GM12801 (cell line): ENCODE measurements around the gene MMAB.

ENCODE experiments used
- TF ChIP-seq, protein P1 (sequence below): IDR thresholded peaks from one replicate; pipeline ENCODE4 v1.5.1; 2011; ENCODE audit warnings: control low read depth; ENCODE audit not compliant: insufficient read length; ENCODE audit errors: extremely low read depth

MMAB gene

DNA sequence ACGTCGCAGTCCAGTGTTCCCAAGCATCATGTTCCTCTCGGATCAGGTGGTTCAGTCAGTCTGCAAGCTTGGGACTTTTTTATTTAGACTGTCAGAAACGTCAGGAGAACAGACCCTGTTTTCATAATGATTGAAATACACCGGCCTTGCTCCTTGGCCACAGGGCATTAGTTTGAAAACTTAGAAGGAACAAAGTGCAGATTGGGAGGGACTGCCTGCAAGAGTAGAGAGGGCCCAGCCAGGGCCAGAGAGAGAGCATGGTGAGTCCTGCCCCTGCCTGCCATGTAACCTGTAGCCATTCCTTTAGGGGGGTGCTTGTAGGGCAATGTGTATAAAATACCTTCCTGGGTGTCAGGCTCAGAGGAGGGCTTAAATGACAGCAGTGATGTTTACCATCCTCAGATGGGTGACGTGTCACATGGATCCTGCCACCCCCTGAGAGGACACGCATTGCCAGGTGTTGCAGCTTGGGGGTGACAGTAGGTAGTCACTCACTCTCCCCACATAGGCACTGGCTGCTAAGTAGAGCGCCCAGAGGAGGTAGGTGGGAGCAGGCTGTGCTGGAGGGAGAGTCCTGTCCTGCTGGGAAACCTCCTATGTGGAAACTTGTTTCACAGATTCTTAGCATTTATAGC lies 45.7 kb downstream of the MMAB start:
- TF ChIP-seq, protein P1, sequence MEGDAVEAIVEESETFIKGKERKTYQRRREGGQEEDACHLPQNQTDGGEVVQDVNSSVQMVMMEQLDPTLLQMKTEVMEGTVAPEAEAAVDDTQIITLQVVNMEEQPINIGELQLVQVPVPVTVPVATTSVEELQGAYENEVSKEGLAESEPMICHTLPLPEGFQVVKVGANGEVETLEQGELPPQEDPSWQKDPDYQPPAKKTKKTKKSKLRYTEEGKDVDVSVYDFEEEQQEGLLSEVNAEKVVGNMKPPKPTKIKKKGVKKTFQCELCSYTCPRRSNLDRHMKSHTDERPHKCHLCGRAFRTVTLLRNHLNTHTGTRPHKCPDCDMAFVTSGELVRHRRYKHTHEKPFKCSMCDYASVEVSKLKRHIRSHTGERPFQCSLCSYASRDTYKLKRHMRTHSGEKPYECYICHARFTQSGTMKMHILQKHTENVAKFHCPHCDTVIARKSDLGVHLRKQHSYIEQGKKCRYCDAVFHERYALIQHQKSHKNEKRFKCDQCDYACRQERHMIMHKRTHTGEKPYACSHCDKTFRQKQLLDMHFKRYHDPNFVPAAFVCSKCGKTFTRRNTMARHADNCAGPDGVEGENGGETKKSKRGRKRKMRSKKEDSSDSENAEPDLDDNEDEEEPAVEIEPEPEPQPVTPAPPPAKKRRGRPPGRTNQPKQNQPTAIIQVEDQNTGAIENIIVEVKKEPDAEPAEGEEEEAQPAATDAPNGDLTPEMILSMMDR: no peak

DNA sequence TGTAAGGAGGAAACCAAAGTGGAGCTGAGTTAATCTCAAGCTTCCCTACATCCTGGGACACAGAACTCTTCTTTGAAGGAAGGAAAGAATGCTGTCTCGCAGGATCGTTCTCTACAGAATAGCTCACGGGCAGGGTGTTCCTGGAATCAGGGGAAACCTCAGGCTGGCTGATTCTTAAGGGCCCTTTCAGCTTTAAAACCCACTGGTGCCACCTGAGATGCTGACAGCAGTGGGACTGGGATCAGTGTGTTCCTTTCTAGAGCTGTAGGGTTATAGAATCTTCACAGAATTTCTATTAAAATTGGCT lies 48.1 kb downstream of the MMAB start:
- TF ChIP-seq, protein P1: no peak

DNA sequence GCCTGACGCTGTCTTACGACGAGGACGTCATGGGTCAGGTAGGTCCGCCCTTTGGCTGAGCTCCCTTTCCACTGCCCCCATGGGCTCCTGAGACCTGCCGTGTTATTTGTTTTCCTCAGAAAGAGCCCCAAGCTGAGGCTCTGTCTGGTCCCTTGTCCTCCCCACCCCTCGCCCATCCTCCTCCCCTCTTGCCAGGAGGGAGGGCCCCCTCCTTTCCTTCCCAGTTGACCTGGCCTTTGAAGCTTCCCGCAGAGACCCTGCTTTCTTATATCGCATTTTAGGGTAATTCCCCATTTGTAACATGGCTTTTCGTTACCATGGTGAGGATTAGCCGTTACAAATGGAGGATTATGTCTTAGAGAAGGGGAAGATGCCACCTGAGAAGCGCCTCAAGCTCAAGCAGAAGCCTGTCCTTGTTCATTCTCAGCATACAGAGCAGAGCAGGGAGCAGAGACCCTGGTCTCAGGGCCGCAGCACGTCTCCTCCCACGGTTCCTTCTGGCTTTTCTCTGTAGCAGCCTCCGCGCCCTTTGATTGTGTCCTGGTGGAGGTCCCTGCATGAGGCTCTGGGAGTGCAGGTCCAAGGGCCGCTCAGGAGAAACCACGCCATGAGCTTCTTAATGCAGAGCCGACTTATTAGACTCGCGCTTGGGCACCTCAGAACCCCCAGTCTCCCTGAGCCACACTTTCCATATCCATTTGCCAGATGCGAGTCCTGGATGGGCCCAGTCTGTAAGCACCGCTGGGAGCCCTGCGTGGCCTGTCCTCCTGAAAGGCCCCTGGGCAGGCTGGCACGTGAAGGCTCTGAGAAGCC lies 48.6 kb downstream of the MMAB start:
- TF ChIP-seq, protein P1: no peak

DNA sequence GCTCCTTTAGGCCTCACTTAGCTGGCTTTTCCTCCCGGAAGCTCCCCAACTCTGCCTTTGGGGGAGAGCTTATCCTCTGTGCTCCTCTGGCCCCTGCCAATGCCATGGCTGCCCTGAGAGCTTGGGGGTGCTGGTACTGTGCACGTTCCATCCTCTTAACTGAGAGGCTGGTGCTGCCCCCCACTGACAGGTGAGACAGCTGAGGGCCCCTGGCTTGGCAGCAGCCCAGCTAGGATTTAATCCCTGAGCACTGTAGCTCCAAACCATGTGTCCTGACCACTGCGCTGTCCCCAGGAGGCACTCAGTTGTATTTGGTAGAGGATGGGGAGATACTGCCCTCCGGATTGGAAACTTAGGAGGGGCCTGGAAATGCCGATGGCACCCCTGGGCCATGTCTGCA lies 49.8 kb downstream of the MMAB start:
- TF ChIP-seq, protein P1: no peak

- TF ChIP-seq, protein P1: no peak
These were observed 50.2 kb downstream of the MMAB start for GRCh38 chr12:109523071-109523470.

DNA sequence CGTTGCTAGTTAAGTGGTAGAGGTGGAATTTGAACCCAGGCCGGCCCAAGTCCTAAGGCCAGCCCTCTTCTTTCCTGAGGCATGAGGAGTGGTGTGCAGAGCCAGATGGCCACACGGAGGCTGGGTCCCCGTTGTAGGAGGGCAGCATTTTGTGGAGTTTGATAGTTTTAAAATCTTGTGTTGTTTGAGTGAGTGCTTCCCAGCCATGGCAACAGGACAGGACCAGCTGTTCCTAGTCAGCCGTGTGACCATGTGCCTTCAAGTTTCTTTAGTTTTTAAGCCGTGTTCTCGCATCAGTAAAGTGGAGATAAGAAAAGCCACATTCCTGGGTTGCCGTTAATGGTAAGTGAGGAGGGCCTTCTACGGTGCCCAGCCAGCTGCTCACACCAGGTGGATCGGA lies 51.5 kb downstream of the MMAB start:
- TF ChIP-seq, protein P1: no peak

DNA sequence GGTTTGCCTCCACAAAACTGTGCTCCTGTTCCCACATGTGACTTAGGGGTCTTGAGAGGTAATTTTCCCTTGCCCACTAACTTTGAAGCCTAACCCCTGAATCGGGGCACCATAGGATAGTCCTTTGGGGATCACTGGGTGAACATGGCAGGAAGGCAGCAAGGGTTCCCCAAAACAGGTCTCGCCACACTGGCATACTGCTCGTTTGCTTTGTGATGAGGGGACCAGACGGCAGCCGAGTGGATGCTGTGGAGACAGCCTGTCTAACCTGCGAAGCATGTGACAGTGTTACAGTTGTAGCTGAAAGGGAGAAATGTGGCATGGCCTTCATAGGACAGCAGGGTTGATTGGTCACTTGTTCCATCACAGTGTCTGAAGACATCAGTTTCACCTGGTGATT lies 53.5 kb downstream of the MMAB start:
- TF ChIP-seq, protein P1: no peak
